GM08714 (cell line): ENCODE results near the gene SUMO2.
"Not testable (repeated sequence)": the region's sequence is repeated elsewhere in the genome, so short reads cannot be mapped to it uniquely, and the experiment has no call there.

Source experiments
- H3K4me3 ChIP-seq: fragments of 200-500 bp; sonication (Bioruptor generic); 2 replicates; pipeline ENCODE4 v1.5.1; 2014; ENCODE audit warnings: mild to moderate bottlenecking, low read length, inconsistent platforms
- ZNF274 ChIP-seq: IDR thresholded peaks from 2 replicates; pipeline ENCODE4 v1.6.1; 2012; ENCODE audit warnings: mild to moderate bottlenecking, low read depth, low read length

Gene SUMO2

GRCh38 chr17:75163074-75163473 lies 19.7 kb downstream of the SUMO2 start:
- TF ChIP-seq ZNF274, result no peak
- no peak overlapping the region for H3K4me3 ChIP-seq

- no peak for TF ChIP-seq ZNF274
Observed at GRCh38 chr17:75160211-75160610, 22.5 kb downstream of the SUMO2 start.

GRCh38 chr17:75159196-75160031 lies 23.3 kb downstream of the SUMO2 start:
- no peak overlapping the region for H3K4me3 ChIP-seq
- no peak for TF ChIP-seq ZNF274

More at GRCh38 chr17:75160211-75160610, 22.5 kb downstream of the SUMO2 start:
- no peak overlapping the region for H3K4me3 ChIP-seq

- H3K4me3 ChIP-seq, result not testable (repeated sequence)
Observed at GRCh38 chr17:75158480-75158879, 24.3 kb downstream of the SUMO2 start.

- H3K4me3 ChIP-seq, result no peak overlapping the region
- no peak for TF ChIP-seq ZNF274
Observed at GRCh38 chr17:75155191-75155601, 27.6 kb downstream of the SUMO2 start.

GRCh38 chr17:75154195-75155106 lies 28.3 kb downstream of the SUMO2 start, which contains the start of gene JPT1:
Gene JPT1, minus strand, starts transcription at chr17:75154512. Its CDS starts 115 bp downstream, at chr17:75154397.
- TF ChIP-seq ZNF274, result no peak
- peak within 1 kb of the TSS; percentile 92 for H3K4me3 ChIP-seq

- TF ChIP-seq ZNF274, result no peak
- H3K4me3 ChIP-seq, result peak overlapping the region; percentile 92
Observed at GRCh38 chr17:75153780-75154194, 29.0 kb downstream of the SUMO2 start.

- TF ChIP-seq ZNF274, result no peak
Observed at GRCh38 chr17:75152922-75153779, 29.6 kb downstream of the SUMO2 start.

GRCh38 chr17:75152523-75152921 lies 30.2 kb downstream of the SUMO2 start:
- TF ChIP-seq ZNF274, result no peak

More at GRCh38 chr17:75152922-75153779, 29.6 kb downstream of the SUMO2 start:
- H3K4me3 ChIP-seq, result peak overlapping the region; percentile 92

GRCh38 chr17:75151930-75152329 lies 30.8 kb downstream of the SUMO2 start:
- no peak for TF ChIP-seq ZNF274
- peak overlapping the region; percentile 92; the same call in 1 of the 2 replicates for H3K4me3 ChIP-seq

More at GRCh38 chr17:75152523-75152921, 30.2 kb downstream of the SUMO2 start:
- H3K4me3 ChIP-seq, result peak overlapping the region; percentile 92

GRCh38 chr17:75147878-75148546 lies 34.7 kb downstream of the SUMO2 start:
- no peak for TF ChIP-seq ZNF274
- no peak overlapping the region for H3K4me3 ChIP-seq

GRCh38 chr17:75146592-75146991 lies 36.2 kb downstream of the SUMO2 start:
- no peak for TF ChIP-seq ZNF274
- no peak overlapping the region for H3K4me3 ChIP-seq

- no peak for TF ChIP-seq ZNF274
- H3K4me3 ChIP-seq, result no peak overlapping the region
Observed at GRCh38 chr17:75144816-75145512, 37.8 kb downstream of the SUMO2 start.
